ENCODE measurements around the gene RPS6KA2.
A peak's percentile ranks its signal among the peaks of the same experiment; 100 is the strongest.

The RPS6KA2 gene

GRCh38 chr6:166495487-166496314 lies 131.3 kb downstream of the RPS6KA2 start:
- DNase-seq: no peak

- no peak for DNase-seq
Measured at GRCh38 chr6:166494757-166495486, 132.1 kb downstream of the RPS6KA2 start.

GRCh38 chr6:166494101-166494441 lies 133.0 kb downstream of the RPS6KA2 start:
- DNase-seq: no peak

- DNase-seq: no peak
Measured at GRCh38 chr6:166493427-166494100, 133.5 kb downstream of the RPS6KA2 start.

- DNase-seq: no peak
Measured at GRCh38 chr6:166492092-166492741, 134.8 kb downstream of the RPS6KA2 start.

- peak; percentile 89 for DNase-seq
Measured at GRCh38 chr6:166490671-166491500, 136.2 kb downstream of the RPS6KA2 start.

GRCh38 chr6:166489301-166490155 lies 137.5 kb downstream of the RPS6KA2 start:
- no peak for DNase-seq

- no peak for DNase-seq
Measured at GRCh38 chr6:166488701-166489100, 138.3 kb downstream of the RPS6KA2 start.

- no peak for DNase-seq
Measured at GRCh38 chr6:166488076-166488685, 138.9 kb downstream of the RPS6KA2 start.

GRCh38 chr6:166487148-166487547 lies 139.9 kb downstream of the RPS6KA2 start:
- no peak for DNase-seq

GRCh38 chr6:166486536-166486880 lies 140.5 kb downstream of the RPS6KA2 start:
- DNase-seq: no peak

GRCh38 chr6:166485651-166486535 lies 141.2 kb downstream of the RPS6KA2 start:
- no peak for DNase-seq

- DNase-seq: no peak
Measured at GRCh38 chr6:166484863-166485262, 142.2 kb downstream of the RPS6KA2 start.

- DNase-seq: no peak
Measured at GRCh38 chr6:166483573-166484250, 143.3 kb downstream of the RPS6KA2 start.

- no peak for DNase-seq
Measured at GRCh38 chr6:166483026-166483425, 144.0 kb downstream of the RPS6KA2 start.

GRCh38 chr6:166478782-166479592 lies 148.1 kb downstream of the RPS6KA2 start:
- no peak for DNase-seq

GRCh38 chr6:166477647-166478365 lies 149.2 kb downstream of the RPS6KA2 start:
- no peak for DNase-seq
